Erythroblast (primary cell): ENCODE results near the gene PKNOX1.
"Not testable (repeated sequence)": the region's sequence is repeated elsewhere in the genome, so short reads cannot be mapped to it uniquely, and the experiment has no call there.

Source experiments
- DNase-seq, 2 experiments: peaks; one replicate each; lab custom pipeline; 2025; lab: John Stamatoyannopoulos, UW
- GATA1 ChIP-seq: IDR thresholded peaks from 2 replicates; pipeline ENCODE4 v1.6.1; 2011; ENCODE audit warnings: low read depth, mild to moderate bottlenecking, control low read depth, low read length, moderate library complexity
- POLR2A ChIP-seq: IDR thresholded peaks from 2 replicates; pipeline ENCODE4 v1.6.1; 2011; ENCODE audit warnings: mild to moderate bottlenecking, low read length

The PKNOX1 gene

GRCh38 chr21:42973991-42974831 is at the start of gene PKNOX1:
Gene PKNOX1, plus strand, starts transcription at chr21:42974562. Its CDS starts 29,820 bp downstream, at chr21:43004382.
- TF ChIP-seq GATA1 (no peak), POLR2A (peak; percentile 50)
- peak; percentile 100 for DNase-seq

- DNase-seq, result no peak
- TF ChIP-seq POLR2A, result no peak
- TF ChIP-seq GATA1, result no peak
These were observed 49.0 kb upstream of the PKNOX1 start, which contains the start of gene ERVH48-1 for GRCh38 chr21:42925114-42925926. Gene ERVH48-1, minus strand, starts transcription at chr21:42925630. Its CDS starts 6,624 bp downstream, at chr21:42919006.

GRCh38 chr21:42927474-42928200 is 46.7 kb upstream of the PKNOX1 start:
- not testable (repeated sequence) for DNase-seq

DNA sequence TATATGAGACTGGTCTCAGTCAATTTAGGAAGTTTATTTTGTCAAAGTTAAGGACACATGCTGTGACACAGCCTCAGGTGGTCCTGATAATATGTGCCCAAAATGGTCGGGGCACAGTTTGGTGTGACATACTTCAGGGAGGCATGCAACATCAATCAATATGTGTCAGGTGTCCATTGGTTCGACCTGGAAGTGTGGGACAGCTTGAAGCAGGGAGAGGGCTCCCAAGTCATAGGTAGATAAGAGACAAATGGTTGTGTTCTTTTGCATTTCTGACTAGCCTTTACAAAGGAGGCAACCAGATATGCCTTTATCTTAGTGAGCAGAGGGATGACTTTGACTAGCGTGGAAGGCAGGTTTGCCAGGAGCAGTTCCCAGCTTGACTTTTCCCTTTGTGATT is 44.4 kb upstream of the PKNOX1 start:
- no peak for DNase-seq
- TF ChIP-seq GATA1 (no peak), POLR2A (no peak)

DNA sequence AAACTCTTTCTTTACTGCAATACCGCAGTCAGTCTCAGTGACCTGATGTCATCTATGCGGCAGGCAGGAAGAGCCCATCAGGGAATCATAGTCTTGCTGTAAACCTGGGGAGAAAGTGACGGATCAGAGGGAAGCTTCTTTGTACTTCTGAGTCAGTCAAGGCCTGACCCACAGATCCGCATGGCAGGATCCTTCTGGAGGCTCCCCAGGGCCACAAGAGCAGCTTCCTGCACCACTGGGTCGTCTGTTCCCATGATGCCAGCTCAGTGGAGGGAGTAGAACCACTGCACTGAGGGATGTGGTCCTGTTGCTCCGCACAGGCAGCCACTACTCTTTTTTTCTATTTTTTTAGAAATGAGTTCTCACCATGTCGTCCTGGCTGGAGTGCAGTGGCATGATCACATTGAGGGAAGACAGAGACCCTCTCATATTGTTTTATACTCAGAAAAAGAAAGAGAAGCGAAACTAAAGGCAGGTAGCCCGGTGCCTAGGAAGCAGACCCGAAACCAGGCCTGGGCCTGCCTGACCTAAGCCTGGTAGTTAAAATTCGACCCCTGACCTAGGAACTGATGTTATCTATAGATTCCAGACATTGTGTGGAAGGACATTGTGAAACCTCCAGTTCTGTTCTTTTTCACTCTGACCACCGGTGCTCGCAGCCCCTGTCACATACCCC is 42.7 kb upstream of the PKNOX1 start:
- TF ChIP-seq GATA1 (no peak), POLR2A (no peak)

GRCh38 chr21:42932378-42933136 is 41.8 kb upstream of the PKNOX1 start:
- not testable (repeated sequence) for DNase-seq

More for the DNA sequence above, 42.7 kb upstream of the PKNOX1 start:
- no peak for DNase-seq

GRCh38 chr21:42933137-42933970 is 41.0 kb upstream of the PKNOX1 start:
- not testable (repeated sequence) for DNase-seq

DNA sequence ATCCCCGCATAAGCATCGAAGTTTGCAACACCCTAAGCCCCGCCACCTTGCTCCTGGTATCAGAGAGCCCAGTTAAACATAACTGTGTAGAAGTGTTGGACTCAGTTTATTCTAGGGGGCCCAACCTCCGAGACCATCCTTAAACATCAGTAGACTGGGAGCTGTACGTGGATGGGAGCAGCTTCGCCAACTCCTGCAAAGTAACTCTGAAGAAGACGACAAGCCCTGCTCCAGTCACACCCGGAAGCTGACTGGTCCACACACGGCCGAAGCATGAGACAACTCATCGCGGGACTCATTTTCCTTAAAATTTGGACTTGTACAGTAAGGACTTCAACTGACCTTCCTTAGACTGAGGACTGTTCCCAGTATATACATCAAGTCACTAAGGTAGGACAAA is 40.4 kb upstream of the PKNOX1 start:
- not testable (repeated sequence) for DNase-seq

DNA sequence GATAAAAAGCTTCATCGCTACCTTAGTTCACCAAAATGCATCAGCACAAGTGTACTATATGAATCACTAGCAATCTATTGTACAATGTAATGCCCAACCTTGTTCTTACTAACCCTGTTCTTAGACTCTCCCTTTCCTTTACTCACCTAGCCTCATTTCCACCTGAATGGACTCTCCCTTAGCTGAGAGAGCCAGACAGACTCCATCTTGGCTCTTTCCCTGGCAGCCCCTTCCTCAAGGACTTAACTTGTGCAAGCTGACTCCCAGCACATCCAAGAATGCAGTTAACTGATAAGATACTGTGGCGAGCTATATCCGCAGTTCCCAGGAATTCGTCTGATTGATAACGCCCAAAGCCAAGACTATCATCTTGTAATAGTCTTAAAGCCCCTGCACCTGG is 38.0 kb upstream of the PKNOX1 start:
- not testable (repeated sequence) for DNase-seq

- DNase-seq, result not testable (repeated sequence)
These were observed 37.1 kb upstream of the PKNOX1 start for GRCh38 chr21:42937034-42937940.

GRCh38 chr21:42937960-42938605 is 36.3 kb upstream of the PKNOX1 start:
- TF ChIP-seq GATA1, result no peak
- no peak for DNase-seq

- not testable (repeated sequence) for DNase-seq
These were observed 35.8 kb upstream of the PKNOX1 start for GRCh38 chr21:42938606-42938995.
